Inflammatory macrophage treated with lipopolysaccharide for 1 hour (primary cell): ENCODE data around the gene MAFF.
"Not testable (repeated sequence)": the region's sequence is repeated elsewhere in the genome, so short reads cannot be mapped to it uniquely, and the experiment has no call there.

Experiments
- DNase-seq, 2 donors: peaks; one replicate each; pipeline ENCODE4 v3.0.0-alpha.2; 2020 to 2022

The MAFF gene

DNA sequence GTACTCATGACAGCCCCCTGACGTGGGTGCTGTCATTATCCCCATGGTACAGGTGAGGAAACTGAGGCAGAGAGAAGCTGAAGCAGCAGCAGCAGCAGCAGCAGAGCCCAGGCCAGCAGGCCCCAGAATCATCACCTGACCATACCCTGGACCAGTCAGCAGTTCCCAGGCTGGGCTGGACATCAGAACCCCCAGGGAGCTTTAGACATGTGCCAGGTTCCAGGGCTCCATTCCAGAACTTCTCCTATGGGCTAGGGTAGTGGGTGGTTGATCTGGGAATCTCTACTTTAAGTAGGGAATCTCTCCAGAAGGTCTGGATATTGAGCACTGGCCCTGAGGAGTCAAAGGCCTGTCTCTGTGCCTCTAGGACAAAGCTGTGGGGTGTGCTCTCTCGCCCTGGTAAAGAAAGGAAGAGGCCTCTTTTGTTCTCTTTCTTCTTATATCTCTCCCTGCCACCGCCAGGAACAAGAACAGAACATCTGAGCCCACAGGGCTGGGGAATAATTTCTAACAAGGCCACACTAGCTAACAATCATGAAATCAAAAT is 26.6 kb downstream of the MAFF start:
- no peak for DNase-seq

DNA sequence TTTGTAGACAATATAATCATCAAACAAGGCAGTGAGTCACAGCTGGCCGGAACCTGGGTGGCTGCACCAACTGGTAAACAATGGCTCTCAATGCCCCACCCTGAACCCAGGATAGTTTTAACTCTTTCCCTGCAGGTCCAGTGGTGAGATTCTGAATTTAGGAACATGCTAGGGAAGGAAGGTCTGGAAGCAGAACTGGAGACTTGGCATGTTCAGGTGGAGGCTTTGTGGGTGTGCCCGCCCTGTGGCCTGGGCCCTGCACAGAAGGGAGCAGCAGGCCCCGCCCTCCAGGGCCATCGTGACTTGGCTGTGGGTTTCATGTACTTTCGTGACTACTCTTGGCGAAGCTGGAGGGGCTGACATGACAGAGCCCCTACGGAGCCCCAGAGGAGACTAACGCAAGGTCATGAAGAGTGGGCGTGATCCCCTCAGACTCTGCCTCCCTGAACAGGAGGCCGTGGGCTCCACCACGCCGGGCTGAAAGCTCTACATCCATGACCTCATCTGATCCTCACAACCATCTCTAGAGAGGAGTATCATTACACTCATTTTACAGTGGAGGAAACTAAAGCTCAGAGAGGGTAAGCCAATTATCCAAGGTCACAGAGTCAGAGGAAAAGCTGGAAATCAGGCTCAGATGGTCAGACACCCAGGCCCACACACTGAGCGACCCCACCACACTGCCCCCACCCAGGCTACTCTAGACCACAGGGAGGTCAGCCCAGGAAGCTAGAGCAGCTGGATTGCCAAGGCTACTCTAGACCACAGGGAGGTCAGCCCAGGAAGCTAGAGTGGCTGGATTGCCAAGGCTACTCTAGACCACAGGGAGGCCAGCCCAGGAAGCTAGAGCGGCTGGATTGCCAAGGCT is 27.3 kb downstream of the MAFF start:
- no peak for DNase-seq

DNA sequence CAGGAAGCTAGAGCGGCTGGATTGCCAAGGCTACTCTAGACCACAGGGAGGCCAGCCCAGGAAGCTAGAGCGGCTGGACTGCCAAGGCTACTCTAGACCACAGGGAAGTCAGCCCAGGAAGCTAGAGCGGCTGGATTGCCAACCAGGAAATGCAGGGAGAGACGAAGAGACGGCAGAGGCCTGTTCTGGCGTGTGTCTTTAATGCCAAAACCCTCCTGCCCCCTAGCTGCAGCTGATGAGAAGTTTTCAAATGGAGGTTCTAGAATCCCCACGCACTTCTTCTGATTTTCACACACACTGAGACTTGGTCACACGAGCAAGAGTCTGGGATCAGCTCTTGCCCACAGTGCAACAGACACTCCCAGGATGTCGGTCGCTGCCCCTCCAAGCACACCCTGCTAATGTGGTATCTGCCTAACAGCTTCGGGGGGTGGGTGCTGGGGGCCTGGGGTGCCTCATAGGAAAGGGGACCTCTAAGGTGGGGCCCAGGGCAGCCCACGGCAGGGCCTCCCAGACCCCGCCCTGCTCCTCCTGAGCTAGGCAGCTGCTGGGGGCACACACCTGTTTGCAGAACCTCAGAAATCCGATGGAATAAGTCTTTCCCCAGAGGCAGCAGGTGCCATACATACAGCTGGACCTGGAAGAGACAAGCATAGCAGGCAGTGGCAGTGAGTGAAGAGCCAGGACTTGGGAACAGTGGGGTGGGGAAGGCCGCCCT is 28.5 kb downstream of the MAFF start:
- peak; percentile 62 to 71 for DNase-seq

DNA sequence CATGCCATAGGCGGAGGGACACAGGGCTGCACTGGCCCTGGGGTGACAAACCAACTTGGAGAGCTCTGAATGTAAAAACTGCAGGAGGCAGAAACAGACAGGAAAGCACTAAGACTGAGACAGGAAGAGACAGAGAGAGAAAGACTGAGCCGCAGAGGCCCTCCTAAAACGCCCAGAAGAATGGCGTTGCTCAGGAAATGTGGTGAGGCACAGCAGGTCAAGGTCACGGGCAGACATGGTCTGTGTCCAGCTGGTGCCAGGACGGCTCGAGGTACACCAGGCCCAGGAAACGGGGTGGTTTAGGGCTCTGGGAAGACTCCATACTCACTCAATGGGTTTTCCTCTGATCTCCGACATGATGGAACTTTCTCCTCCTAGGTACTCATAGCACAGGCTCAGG is 29.1 kb downstream of the MAFF start:
- no peak for DNase-seq

DNA sequence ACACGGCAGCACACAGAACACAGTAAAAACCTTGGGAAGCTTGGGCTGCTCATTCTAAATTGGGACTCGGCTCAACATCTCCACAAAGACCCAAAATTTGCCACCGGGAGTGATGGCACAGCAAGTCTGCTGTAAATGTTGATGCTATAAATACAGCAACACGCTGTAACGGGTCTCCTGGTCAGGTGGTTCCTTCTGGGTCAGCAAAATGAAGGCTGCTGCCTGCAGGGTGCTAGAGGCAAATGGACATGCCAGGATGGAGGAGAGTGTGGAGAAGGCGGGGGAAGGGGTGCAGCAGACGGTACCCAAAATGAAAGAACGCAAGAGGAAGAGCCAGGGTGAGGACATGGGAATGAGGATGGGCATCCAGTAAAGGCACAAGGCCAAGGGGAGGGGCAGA is 30.4 kb downstream of the MAFF start:
- DNase-seq: no peak

DNA sequence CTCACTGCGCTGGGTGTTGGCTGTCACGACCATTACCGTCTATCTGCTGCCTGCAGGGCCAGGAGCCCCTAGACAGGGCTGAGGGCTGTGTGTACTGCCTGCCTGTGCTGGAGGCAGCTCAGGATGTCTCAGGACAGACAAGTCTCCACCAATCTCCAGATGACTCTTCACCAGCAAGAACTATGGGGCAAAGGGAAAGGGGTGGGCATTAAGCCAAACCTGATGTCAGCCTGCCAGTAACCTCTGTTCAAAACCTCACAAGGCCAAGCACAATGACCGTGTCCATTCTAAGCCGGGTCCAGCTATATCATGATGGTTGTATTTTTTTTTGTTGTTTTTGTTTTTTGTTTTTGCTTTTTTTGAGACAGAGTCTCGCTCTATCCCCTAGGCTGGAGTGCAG is 31.6 kb downstream of the MAFF start:
- no peak for DNase-seq

DNA sequence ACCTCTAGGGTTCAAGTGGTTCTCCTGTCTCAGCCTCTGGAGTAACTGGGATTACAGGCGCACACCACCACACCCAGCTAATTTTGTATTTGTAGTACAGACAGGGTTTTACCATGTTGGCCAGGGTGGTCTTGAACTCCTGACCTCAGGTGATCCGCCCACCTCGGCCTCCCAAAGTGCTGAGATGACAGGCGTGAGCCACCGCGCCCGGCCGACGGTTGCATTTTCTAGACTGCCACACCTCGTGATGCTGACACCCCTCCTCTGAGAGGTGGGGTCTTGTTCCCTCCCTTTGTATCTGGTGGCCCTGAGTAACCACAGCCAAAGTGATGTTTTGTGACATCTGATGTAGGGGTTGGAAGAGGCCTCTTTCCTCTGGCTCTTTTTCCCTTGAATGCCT is 32.1 kb downstream of the MAFF start:
- not testable (repeated sequence) for DNase-seq

DNA sequence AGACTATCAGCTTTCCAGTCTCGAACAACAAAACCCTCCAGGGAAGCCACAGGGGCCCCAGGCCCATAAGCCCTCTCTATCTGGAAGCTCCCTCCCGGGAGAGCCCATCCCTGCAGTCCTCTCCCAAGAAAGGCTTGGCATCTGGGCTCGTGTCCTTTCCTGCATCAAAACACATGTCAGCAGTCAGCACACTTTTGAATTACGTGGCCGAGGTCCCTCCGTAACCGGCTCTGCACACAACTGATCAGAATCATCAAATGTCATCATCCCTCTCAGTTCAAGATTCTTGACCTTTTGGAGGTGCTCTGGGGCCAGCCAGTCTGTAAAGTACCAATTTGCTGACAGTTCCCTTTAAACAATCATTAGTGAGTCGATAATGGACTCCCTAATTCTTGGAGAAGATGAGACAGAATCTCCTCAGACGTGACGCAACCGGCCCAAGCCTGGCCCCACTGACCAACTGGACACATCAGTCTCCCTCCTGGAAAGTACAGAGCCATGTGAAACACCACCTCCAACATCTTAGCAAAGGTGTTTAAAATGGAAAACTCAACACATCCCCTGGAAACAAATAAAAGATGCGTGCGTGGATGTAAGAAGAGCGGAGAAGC is 33.6 kb downstream of the MAFF start:
- DNase-seq: no peak

DNA sequence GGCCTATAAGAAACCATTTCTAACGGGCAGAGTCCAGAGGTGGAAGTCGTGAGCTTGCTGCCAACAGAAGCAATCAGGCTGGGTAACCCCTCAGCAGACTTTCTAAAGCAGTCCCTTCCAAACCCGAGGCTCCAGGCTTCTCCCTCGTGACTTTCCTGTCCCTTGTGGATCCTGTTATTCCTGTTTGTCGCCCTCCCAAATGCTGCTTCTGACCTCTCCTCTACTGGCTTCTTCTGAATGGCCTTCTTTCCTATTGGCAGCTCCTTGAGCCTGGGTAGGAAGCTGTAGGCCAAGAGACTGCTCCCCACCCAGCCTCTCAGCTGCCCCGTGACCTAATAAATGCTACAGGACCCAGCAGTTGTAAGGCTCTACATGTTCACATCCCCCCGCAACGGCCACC is 35.0 kb downstream of the MAFF start:
- no peak for DNase-seq

DNA sequence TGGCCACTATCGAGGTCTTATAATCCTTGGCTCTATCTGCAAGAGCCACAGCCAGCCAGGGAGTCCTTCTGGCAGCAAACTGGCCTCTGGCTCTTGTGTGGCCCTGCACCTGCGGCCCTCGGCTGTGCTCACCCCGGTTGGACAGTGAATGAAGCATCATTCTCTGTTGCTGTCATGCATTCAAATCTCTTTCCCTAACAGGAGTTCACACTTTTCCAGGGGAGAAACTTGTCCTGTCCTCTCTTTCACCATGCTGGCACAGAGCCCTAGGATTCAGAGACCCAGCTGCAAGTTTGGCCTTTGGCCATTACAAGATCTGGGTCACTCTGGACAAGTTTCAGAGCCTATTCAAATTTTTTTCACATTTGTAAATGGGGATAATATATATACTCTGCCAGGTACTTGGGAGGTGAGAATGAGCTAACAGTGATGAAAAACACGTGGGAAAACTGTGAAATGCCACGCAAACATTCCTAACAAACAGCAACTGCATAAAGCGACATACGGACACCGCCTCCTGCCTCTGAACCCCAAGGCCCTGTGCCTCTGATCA is 36.8 kb downstream of the MAFF start:
- DNase-seq: no peak

DNA sequence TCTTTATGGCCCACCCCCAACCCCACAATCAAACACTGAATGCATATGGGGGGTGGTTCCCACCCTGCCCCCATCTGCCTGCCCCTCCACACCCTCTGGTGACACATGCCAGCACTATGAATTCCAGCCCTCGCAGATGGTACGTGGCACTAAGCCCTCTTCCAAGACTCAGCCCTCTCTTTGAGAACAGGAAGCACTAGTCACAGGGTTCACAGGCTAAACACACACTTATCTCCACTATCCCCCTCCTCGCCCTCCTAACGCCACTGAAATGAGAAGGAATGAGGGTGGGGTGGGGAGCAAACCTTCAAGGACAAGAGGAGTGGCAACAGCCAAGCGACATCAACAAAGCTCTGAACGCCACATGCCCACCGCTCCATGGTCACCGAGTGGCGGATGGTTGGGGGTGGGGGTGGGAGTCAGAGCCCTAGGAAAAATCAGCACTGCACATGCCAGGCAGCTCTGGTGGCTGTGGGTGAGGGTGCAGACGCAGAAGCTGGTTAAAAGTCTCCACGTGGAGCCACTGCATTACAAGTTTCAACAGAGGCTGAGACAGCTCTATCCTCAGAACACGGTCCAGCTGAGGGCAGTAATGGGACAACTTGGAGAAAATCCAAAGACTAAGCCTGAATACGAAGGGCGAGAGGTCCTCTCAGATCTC is 37.4 kb downstream of the MAFF start:
- DNase-seq: no peak

DNA sequence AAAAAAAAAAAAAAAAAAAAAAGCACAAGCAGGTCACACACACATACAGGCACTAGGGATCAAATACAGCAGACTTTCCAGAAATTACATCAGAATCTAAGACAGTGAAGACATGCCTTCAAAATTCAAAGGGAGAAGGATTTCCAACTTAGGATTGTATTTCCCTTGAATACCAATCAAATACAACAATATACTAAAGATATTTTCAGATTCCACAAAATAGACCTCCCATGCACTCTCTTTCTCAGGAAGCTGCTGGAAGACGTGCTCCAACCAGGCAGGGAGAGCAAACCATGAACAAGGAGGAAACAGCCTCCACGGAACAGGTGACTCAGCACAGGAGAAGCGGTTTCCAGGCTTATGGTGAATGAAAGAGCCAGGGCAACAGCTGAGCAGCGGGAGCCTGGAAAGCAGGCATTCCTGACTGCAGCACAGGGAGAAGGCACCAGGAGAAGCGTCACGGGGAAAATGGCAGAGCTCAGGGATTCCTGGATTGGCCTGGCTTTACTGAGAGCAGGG is 39.0 kb downstream of the MAFF start:
- no peak for DNase-seq

DNA sequence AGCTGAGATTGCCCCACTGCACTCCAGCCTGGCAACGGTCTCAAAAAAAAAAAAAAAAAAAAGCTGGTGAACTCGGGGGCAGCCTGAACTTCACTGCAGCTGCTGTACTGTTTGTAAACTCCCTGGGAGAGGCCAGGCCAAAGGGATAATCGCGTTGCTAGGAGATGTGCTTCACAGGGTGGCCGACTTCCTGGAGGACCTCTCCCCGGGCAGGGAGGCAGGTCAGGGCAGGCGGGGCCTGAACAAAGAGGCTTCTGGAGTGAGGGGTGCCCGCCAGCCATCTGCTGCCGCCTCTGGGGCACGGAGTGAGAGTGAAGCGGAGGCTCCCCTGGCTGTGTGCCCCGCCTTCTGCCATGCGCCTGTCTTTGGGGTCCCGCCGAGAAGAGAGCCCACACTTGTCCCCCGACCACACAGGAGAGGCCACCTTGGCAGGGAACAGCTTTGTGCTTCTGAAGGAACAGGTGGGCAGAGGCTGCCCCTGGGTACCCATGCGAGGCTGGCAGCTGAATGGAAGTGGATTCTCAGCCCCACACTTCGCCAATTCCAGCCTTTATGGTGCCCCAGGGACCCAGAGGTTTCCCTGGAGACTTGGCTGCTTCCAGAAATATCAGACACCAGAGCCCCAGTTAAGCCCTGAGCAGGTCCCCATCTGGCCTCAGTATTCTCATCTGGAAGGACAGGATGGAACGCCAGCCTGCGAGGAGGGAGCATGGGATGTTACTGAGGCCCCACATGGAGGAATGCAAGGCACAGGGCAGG is 41.4 kb downstream of the MAFF start:
- no peak for DNase-seq

DNA sequence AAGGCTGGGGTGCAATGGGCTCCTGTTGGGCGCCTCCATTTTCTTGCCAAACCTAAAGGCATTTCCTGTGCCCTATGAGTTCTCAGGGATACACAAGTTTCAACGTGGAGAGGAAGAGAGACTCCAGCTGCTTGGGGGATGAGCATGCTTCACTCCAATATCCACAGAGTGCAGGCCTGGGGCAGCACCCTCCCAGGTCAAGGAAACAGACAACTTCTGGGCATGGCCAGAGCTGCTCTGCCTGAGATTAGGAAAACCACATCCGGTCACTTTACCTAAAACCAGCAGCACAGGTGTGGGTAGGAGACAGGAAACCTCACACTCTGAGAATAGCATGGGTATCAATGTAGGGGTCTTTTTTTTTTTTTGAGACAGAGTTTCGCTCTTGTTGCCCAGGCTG is 42.3 kb downstream of the MAFF start:
- no peak for DNase-seq

DNA sequence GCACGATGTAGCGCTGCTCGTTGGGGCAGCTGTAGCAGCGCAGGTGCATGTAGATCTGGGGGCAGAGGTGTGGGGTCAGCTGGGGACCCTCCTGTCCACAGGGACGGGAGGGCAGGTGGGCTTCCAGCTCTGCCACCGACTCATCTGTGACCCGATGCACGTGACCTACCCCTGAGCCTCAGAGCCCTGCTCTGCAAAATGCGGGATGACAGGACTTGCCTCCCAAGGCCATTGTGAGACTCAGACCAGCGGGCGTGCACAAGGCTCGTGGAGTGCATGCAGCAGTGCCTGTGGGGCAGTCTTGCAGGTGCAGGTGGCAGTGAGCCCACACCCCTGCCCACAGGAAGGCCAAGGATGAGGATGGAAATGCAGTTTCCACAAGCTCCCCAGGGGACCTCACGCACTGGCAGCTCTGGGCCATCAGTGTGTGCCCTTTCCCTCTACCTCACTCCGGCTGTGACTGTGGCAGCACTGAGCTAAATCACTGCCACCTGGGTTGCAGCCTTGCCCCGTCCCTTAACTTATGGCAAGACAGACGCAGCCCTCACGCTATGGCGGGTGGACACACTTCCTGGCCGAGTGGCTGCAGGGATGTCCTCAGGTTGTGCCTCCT is 44.4 kb downstream of the MAFF start:
- no peak for DNase-seq

DNA sequence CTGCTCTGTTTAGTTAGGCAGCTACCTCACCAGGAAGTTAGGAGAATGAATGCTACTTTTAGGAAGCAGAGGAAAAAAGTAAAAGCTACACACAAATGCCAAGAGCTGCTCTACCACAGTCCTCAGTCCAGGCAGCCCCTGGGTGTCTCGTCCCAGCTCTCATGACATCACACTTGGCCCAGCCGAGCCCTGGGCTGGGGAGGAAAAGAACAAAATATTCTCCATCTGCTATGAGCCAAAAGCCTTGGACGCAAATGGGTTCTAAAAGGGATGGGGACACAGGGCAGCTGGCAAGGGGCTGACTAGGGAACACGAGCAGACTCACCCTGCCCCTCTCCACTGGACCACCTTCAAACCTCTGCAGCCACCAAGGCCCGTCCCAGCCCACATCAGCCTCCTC is 44.9 kb downstream of the MAFF start:
- no peak for DNase-seq

DNA sequence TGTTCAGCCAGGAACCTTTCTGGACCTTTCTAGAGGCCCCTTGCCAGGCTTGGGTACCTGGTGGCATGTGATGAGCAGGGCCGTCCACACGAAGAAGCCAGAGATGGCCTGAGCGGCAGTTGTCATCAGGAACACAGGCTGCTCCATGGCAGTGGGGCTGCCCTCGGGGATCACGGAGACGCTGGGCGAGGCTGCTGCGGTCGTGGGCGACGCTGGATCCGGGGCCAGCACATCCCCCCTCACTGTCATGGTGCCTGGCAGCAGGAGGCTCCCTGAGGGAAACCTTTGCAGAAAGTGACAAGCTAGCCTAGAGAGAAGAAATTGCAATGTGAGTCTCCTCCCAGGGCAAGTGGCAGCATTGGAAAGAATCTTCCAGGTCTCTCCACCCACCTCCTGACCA is 45.9 kb downstream of the MAFF start:
- DNase-seq: no peak

DNA sequence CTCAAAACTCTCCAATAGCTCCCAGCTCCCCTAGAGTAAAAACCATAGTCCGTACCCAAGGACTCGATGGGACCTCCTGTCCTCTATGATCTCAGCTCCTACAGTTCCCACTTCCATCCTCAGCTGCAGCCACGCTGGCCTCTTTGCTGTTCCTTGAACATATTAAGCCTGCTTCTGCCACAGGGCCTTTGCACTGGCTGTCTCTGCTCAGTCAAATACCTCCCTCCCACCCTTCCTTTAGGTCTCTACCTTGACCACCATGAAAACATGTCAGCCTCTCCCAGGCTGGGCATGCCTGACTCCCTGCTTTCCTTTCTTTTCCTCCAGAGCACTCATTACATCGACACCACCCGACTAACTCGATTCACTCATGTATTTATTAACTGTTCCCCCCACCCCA is 46.5 kb downstream of the MAFF start:
- no peak for DNase-seq

DNA sequence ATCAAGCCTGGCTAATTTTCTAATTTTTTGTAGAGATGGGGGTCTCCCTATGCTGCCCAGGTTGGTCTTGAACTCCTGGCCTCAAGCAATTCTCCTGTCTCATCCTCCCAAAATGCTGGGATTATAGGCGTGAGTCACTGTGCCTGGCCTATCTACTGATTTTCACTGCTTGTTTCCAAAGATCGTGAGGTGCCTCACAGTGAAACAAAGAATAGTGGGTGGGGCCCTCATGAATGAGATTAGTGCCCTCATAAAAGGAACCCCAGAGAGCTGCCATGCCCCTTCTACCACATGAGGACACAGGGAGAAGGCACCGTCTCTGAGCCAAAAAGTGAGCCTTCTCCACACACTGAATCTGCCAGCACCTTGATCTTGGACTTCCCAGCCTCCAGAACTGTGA is 47.5 kb downstream of the MAFF start:
- no peak for DNase-seq

DNA sequence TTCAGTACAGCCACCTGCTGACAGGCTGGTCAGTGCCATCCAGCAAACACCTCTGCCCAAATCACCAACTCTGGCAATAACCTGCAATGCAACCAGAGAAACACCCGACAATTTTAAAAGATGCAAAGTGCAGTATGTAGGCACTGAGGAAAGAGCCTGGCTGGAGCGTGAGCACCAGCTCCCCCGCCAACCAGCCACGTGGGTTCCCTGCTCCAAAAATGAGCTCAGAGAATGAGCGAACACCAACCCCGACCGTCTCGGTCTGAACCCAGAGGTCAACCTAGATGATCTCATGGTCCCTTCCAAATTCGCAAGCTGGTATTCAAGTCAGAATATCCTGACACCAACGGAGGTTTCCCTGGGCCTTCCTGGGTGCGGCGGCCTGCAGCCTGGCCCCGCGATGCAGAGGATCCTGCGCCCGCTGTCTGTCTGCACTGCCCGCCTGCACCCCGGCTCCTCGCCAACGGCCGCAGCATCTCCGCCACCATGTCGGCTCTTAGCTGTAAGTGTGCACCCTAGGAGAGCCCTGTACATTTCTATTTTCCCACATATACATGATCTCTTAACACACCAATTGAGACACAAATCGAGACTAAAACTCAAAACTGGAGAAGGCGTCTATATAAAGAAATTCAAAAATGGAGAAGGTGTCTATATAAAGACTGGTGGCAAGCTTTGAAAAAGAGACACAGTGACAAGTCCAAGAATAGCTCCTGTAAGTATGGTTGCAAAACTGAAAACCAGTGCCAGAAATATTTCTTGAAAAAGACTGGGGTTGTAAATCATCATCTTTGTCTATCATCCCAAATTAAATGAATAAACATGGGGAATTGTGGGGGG is 48.2 kb downstream of the MAFF start:
- no peak for DNase-seq
